ENCODE results near the gene RGS3.

The RGS3 gene

GRCh38 chr9:113444736-113445135 lies 18.8 kb upstream of the RGS3 start:
- Mint-ChIP-seq H3K36me3 (ENCODE audit: low read depth) (no peaks in the 10 kb centered on the region), H3K27me3 (ENCODE audit: low read depth, poor library complexity) (no peaks in the 10 kb centered on the region), H3K9me3 (no peaks in the 10 kb centered on the region), H3K4me3 (no peak overlapping the region), H3K4me1 (no peaks in the 10 kb centered on the region), H3K27ac (no peak overlapping the region)
- no peak for TF ChIP-seq CTCF (IDR thresholded peaks at IDR 0.05)
- no peak for DNase-seq

- H3K4me3 Mint-ChIP-seq: no peak overlapping the region
- H3K27me3 Mint-ChIP-seq (ENCODE audit: low read depth, poor library complexity): no peaks in the 10 kb centered on the region
- no peak overlapping the region for H3K27ac Mint-ChIP-seq
- no peaks in the 10 kb centered on the region for H3K9me3 Mint-ChIP-seq
- H3K36me3 Mint-ChIP-seq (ENCODE audit: low read depth): no peaks in the 10 kb centered on the region
- TF ChIP-seq CTCF (IDR thresholded peaks at IDR 0.05): peak; percentile 68
- no peak for DNase-seq
- H3K4me1 Mint-ChIP-seq: no peaks in the 10 kb centered on the region
Observed at GRCh38 chr9:113446323-113446740, 17.2 kb upstream of the RGS3 start.

- Mint-ChIP-seq H3K4me3 (no peak overlapping the region), H3K27me3 (ENCODE audit: low read depth, poor library complexity) (no peaks in the 10 kb centered on the region), H3K9me3 (no peaks in the 10 kb centered on the region), H3K27ac (no peak overlapping the region), H3K36me3 (ENCODE audit: low read depth) (no peaks in the 10 kb centered on the region), H3K4me1 (no peaks in the 10 kb centered on the region)
- DNase-seq: no peak
- no peak for TF ChIP-seq CTCF (IDR thresholded peaks at IDR 0.05)
Observed at GRCh38 chr9:113449376-113449775, 14.2 kb upstream of the RGS3 start.

GRCh38 chr9:113452113-113452605 lies 11.4 kb upstream of the RGS3 start:
- H3K4me3 Mint-ChIP-seq: no peak overlapping the region
- peaks cover 19% of the 10 kb centered on the region for H3K4me1 Mint-ChIP-seq
- no peak overlapping the region for H3K27ac Mint-ChIP-seq
- DNase-seq: no peak
- TF ChIP-seq CTCF (IDR thresholded peaks at IDR 0.05): no peak
- H3K27me3 Mint-ChIP-seq (ENCODE audit: low read depth, poor library complexity): peaks cover 3% of the 10 kb centered on the region
- H3K9me3 Mint-ChIP-seq: no peaks in the 10 kb centered on the region
- no peaks in the 10 kb centered on the region for H3K36me3 Mint-ChIP-seq (ENCODE audit: low read depth)

- no peak for TF ChIP-seq CTCF (IDR thresholded peaks at IDR 0.05)
- H3K4me1 Mint-ChIP-seq: peaks cover 19% of the 10 kb centered on the region
- H3K36me3 Mint-ChIP-seq (ENCODE audit: low read depth): no peaks in the 10 kb centered on the region
- H3K9me3 Mint-ChIP-seq: no peaks in the 10 kb centered on the region
- peaks cover 3% of the 10 kb centered on the region for H3K27me3 Mint-ChIP-seq (ENCODE audit: low read depth, poor library complexity)
- DNase-seq: no peak
- H3K4me3 Mint-ChIP-seq: no peak overlapping the region
- peak overlapping the region; percentile 41 for H3K27ac Mint-ChIP-seq
Observed at GRCh38 chr9:113454914-113455761, 8.4 kb upstream of the RGS3 start.

- H3K4me1 Mint-ChIP-seq: peaks cover 19% of the 10 kb centered on the region
- no peak for DNase-seq
- H3K4me3 Mint-ChIP-seq: no peak overlapping the region
- H3K27ac Mint-ChIP-seq: no peak overlapping the region
- H3K36me3 Mint-ChIP-seq (ENCODE audit: low read depth): no peaks in the 10 kb centered on the region
- TF ChIP-seq CTCF (IDR thresholded peaks at IDR 0.05): no peak
- no peaks in the 10 kb centered on the region for H3K9me3 Mint-ChIP-seq
- H3K27me3 Mint-ChIP-seq (ENCODE audit: low read depth, poor library complexity): peaks cover 3% of the 10 kb centered on the region
Observed at GRCh38 chr9:113456235-113456634, 7.3 kb upstream of the RGS3 start.
